Activated T-helper 1 cell treated with anti-CD3 and anti-CD28 coated beads, Interleukin-2, amount 50 U/mL, for 16 hours (primary cell): Measurements from ENCODE around the gene SEMA6D.

Experiments used
- DNase-seq, 2 donors: peaks; one replicate each; pipeline ENCODE4 v3.0.0-alpha.2; 2020; ENCODE audit warnings: low read depth in 1 of 2, low spot score in 1 of 2

SEMA6D gene

GRCh38 chr15:47786371-47786770 is 69.1 kb downstream of the SEMA6D start:
- DNase-seq, result no peak

- no peak for DNase-seq
These were observed 70.6 kb downstream of the SEMA6D start for GRCh38 chr15:47787875-47788274.

DNA sequence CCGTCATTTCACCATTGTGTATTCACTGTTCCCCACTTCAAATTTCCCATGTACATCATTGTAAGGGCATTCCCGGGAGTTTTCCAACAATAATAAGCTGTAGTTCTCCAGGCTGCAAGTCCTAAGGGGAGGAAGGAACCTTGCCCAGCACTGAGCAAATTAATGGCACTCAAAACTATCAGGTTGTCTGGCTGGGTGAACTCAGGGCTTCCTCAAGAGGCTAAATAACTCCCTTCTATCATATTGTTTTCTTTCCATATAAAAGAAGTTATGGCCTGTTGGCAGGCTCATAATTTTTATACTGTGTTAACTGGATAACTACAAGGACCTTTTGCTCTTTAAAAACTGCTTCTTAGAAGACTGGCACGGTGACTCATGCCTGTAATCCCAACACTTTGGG is 71.4 kb downstream of the SEMA6D start:
- no peak for DNase-seq

GRCh38 chr15:47791161-47791560 is 73.9 kb downstream of the SEMA6D start:
- no peak for DNase-seq

GRCh38 chr15:47792231-47792630 is 74.9 kb downstream of the SEMA6D start:
- DNase-seq, result no peak

DNA sequence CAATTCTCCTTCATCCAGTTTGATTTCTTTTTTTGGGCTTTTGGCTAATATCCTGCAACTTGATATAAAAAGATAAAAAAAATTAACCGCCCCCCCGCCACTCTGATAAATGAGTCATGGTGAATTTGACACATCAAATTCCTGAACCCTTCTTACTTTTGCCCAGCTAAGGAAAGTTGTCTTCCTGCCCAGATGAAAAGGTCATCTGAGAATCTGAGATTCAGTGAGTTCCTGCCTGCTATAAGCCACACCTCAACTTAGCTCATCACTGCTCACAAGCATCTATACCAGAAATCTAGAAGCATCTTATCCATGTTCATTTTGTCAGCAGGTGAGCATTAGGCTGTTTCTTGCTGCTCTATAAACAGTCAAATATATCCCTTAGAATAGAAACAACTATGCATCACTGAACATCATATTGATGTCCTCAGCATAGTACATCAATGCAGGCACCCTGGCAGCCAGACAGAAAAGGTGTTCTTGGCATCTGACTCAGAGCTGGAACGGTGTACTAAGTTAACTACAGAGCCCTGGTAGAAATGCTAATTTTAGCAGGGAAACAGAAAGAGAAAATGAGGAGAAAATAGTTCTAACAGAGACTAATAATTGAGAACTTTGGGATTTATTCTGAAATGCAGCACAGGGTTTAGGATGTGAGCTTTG is 77.1 kb downstream of the SEMA6D start:
- DNase-seq, result no peak

DNA sequence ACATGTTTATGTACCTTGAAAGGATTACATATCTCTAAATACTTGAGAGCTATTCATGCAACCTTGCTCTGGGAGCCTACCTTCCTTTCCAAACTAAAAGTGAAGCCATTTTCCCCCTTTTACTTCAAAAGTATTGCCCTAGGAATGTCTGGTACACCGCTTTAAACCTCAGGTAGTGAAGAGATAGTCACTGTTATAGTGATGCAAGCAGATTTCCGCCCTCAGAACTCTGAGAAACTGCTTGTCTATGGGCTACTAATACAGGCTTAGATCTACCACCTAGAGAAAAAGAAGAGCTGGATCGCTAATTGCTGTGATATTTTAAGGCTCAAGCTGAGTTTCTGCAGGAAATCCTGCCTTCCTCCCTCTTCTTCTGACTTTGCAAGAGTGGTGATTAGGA is 78.6 kb downstream of the SEMA6D start:
- no peak for DNase-seq

DNA sequence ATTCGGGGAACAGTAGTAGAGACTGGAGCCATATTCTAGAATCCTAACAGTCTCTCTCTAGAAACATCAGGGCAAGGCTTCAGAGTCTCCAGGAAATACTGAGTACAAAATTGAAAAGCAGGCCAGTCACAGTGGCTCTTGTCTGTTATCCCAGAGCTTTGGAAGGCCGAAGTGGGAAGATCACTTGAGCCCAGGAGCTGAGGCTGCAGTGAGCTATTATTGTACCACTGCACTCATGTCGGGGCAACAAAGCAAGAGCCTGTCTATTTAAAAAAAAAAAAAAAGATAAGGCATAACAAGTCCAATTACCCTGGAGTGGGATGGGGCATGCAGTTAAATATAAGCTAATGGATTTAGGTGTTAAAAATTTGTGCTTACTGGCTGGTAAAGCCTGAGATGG is 79.0 kb downstream of the SEMA6D start:
- DNase-seq, result no peak

GRCh38 chr15:47796830-47797229 is 79.5 kb downstream of the SEMA6D start:
- DNase-seq, result no peak

DNA sequence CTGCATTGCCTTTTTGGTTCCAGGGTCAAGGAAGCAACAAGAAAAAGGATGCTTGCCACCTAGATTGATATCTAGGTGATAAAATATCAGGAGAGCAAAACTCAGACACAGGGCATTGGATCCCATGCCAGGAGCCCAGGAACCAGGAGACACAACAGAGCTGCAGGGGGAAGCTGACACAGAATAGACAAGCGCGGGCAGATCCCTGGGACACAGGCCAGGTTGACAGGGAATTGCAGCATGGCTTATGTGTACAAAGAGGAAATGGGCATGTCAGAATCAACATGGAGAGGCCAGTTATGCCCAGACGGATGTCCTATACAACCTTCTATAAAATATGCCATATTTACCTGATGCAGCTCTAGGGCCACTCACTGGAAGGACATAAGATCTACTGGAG is 84.2 kb downstream of the SEMA6D start:
- DNase-seq, result no peak

GRCh38 chr15:47802216-47802615 is 84.9 kb downstream of the SEMA6D start:
- no peak for DNase-seq

GRCh38 chr15:47803767-47804166 is 86.5 kb downstream of the SEMA6D start:
- DNase-seq, result no peak

DNA sequence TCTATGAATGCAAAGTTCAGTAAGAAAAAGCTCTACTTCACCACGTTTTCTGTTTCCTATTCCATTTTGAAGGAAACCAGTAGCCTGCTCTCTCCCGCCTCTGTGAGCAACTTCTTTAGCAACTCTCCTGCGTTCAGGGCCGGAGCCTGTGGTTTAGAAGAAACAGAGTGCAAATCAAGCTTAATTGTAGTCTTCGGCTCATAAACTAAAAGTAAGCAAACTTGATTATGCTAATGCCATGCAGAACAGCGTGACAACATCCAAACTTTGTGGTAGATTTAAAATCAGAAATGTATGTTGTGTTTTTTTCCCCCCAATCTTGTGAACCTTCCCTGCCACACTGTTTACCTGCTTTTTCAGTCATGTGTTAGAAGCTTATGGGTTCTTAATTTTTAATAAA is 87.4 kb downstream of the SEMA6D start:
- no peak for DNase-seq

- no peak for DNase-seq
These were observed 88.7 kb downstream of the SEMA6D start for GRCh38 chr15:47806008-47806407.

GRCh38 chr15:47811172-47811571 is 93.9 kb downstream of the SEMA6D start:
- no peak for DNase-seq

- DNase-seq, result no peak
These were observed 95.2 kb downstream of the SEMA6D start for GRCh38 chr15:47812470-47812999.

DNA sequence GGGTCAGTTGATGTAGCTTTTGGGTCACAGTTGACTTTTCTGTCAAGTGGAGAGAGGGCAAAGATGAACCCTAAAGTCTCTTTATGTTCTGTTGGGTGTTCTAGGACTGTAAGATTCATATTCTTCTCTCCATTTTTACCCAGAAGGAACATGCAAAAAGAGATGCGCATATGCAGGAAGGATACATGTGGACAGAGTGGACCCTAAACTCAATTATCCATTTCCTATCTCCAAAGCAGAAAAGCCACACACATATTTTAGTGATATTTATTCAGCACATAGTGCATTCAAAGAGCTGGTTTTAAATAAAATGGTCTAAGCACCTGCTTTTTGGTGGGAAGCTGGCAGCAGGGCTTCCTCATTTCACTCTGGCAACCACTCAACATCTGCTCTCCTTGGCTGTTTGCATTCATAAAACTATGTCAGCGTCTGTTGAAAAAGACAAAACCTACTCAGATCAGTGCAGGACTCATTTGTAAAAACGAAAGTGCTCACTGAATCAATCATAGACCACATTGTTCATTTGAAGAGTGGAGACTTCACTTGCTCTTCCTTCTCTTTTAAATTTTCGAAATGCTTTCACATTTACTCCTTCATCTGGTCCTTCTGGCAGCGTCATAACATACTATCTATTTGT is 96.6 kb downstream of the SEMA6D start:
- no peak for DNase-seq

GRCh38 chr15:47814620-47815019 is 97.3 kb downstream of the SEMA6D start:
- no peak for DNase-seq

DNA sequence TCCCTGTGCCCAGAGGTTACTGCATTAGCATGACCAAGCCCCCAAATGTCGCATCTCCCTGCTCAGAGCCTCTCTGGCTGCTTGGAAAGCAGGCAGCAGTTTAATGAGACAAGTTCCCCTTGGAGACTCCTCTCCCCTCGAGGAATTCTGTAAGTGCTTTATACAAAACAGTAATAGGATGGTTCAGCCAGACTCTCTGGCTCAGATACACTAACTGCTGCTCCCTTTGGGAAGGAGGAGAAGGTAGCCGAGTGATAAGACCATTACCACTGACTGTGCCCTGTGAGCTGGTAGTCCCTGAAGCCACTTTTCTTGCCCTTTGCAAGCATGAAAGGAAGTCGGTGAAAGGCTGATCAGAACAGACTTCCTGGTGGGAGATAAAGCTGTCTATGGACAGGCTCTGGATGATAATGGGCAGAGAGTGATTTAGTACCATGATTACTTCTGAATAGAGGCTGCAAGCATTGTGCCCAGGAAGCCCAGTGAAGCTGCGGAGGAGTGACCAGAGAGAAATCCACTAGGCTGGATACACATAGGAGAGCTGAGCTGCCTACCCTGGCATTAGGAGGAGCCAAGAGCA is 100.8 kb downstream of the SEMA6D start:
- DNase-seq, result no peak

DNA sequence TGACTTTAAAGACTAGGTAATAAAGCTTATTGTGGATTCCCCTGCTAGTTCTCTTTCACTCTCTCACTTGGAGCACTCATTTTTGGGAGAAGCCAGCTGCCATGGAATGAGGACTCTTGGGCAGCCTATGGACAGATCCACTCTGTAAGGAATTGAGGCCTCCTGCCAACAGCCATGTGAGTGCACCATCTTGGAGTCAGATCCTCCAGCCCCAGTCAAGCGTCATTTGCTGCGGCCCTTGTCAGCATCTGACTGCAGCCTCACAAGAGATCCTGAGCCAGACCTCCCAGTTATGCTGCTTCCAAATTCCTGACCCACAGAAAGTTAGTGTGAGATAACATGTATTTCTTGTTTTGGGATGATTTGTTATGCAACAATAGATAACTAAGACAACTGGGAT is 101.9 kb downstream of the SEMA6D start:
- DNase-seq, result no peak

DNA sequence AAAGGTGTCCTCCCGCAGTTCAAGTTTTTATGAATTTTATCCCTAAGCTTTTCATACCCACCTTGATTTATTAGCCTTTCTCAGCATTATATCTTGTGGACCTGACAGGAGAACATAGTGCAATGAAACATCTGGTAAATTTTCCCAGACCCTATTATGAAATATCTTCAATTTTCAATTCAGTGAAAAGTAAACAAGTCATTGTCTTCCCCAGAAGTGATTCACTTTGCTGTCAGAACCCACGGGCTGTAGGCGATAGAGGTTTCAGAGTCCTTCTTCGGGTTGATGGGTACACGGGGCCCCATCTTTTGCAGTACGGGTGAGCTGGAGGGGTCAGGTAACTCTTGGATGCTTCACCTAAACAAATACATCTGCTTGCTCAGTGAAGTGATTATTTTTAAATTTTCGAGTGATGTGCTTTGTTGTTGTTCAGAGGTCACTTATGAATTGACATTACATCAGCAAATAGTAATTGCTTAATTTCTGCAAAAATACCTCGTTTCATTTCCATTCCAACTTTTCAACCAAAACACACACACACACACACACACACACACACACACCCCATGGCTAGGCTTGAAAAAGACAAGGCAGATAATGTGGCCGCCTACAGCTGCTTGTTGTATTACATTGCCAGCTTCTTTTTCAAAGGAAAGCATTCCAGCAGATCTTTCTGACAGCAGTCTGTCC is 102.9 kb downstream of the SEMA6D start:
- no peak for DNase-seq

DNA sequence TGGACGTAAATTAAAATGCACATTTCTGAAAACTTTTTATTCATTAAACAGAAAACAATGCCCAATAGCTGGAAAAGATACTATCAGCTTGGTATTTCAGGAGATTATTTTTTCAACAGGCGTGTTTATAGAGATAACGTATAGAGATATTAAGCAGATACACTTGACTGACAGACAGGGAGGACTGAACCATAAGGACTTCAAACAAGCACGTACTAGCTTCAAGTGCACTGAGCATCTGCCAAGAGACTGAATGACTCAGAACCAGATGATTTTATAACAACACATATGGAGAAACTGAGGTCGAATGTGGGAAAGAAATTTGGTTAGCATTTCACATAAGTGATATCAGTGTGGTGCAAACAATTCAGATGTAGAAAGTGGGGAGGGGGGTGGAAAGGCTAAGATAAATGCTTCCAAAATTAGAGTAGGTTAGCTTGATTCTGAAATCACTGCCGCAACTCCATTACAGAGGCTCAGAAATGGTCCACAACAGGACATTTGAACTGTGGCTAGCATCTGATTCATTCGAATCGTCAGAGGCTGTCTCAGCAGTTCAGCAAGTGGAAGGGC is 103.5 kb downstream of the SEMA6D start:
- no peak for DNase-seq
